GM12865 (cell line): Measurements from ENCODE around the gene COX6A1.

Source experiments
- DNase-seq: peaks from one replicate; pipeline ENCODE4 v3.0.0; 2010; ENCODE audit warnings: low read depth
- H3K4me3 ChIP-seq: 2 replicates; pipeline ENCODE4 v1.5.1; 2011; ENCODE audit warnings: mild to moderate bottlenecking, low read depth, low read length, control low read depth
- TF ChIP-seq, protein P1 (sequence below): IDR thresholded peaks from 2 replicates; pipeline ENCODE4 v1.5.1; 2011; ENCODE audit warnings: low read length, control low read depth, low read depth, inconsistent platforms; ENCODE audit not compliant: insufficient read depth; ENCODE audit errors: missing control alignments

Gene COX6A1

DNA sequence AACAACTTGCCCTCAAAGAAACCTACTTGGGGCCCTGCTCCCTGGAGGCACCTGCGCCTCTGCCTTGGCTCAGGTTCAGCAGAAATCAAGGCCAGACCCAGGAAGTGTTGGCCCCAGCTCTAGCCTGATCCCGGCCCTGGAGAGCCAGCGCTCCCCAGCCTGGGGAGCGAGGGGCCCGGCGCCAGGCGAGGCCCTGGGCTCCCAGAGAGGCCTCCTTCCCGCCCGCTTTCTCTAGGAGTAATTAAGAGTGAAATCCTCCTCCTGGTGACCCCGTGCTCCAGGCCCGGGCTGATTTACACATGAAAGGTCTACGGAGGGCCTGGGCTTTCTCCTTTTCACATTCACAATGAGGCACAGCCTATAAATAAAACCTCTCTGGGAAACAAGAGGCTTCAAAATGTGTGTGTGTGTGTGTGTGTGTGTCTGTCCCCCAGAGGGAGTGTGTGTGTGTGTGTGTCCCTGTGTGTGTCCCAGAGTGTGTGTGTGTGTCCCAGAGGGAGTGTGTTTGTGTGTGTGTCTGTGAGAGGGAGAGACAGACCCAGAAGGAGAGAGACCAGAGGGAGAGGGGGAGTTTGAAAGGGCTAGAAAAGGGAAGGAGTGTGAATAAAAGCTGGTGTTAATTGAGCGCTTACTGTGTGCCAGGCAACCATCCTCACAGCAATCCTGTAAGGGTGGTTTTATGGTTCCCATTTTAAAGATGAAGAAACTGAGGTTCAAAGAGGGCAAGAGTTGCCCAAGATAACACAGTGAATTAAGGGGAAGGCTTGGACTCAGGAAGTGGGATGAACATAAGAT, 23.8 kb upstream of the COX6A1 start:
- H3K4me3 ChIP-seq = no peak overlapping the region
- TF ChIP-seq, protein P1, sequence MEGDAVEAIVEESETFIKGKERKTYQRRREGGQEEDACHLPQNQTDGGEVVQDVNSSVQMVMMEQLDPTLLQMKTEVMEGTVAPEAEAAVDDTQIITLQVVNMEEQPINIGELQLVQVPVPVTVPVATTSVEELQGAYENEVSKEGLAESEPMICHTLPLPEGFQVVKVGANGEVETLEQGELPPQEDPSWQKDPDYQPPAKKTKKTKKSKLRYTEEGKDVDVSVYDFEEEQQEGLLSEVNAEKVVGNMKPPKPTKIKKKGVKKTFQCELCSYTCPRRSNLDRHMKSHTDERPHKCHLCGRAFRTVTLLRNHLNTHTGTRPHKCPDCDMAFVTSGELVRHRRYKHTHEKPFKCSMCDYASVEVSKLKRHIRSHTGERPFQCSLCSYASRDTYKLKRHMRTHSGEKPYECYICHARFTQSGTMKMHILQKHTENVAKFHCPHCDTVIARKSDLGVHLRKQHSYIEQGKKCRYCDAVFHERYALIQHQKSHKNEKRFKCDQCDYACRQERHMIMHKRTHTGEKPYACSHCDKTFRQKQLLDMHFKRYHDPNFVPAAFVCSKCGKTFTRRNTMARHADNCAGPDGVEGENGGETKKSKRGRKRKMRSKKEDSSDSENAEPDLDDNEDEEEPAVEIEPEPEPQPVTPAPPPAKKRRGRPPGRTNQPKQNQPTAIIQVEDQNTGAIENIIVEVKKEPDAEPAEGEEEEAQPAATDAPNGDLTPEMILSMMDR = no peak
- DNase-seq = no peak

DNA sequence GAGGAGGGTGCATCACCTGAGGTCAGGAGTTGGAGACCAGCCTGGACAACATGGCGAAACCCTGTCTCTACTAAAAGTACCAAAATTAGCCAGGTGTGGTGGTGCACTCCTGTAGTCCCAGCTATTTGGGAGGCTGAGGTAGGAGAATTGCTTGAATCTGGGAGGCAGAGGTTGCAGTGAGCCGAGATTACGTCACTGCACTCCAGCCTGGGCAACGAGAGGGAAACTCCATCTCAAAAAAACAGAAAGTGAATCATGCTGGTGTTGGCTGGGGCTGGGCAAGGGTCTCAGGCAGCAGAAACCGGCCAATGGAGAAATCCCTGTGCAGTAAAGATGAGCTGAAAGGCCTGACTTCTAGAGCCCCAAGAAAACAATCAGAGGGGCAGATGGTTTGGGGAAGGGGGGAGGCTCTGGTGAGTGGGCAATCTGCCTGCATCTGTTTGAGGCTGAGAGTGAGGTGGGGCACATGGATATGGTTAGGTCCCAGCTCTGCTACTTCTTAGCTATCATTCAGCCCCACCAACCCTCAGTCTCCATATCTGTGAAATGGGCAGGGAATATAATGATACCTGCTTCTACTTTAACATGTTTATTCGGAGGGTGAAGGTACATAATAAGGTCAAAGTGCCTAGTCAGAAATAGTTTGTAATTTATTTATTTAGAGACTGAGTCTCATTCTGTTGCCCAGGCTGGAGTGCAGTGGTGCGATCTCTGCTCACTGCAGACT, 21.3 kb upstream of the COX6A1 start:
- H3K4me3 ChIP-seq = no peak overlapping the region
- DNase-seq = no peak
- TF ChIP-seq, protein P1 = no peak

DNA sequence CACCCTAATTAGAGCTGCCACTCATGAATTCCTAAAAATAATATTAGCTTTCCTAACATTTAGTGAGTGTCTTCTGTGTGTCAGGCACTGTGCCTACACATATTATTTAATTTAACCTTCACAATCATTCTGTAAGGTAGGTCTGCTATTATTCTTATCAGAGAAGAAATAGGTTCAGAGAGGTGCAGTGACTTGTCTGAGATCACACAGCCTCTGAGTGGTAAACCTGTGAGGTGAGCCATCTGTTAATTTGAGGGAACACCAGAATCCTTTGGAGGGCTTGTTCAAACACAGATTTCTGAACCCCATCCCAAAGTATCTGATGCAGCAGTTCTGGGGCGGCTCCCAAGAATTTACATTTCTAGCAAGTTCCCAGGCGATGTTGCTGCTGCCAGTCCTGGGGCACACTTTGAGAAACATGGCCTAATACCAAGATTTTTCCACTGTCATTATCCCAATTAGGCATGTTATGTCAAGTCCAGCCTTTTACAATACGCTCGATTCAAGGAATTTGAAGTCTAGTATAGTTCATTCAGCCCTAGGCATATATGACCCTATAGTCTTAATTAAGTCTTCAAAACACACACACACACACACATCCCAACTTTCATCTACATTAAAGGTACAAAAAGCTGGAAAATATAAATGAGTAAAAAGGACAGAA, 19.9 kb upstream of the COX6A1 start:
- TF ChIP-seq, protein P1 = no peak
- DNase-seq = no peak
- H3K4me3 ChIP-seq = no peak overlapping the region

DNA sequence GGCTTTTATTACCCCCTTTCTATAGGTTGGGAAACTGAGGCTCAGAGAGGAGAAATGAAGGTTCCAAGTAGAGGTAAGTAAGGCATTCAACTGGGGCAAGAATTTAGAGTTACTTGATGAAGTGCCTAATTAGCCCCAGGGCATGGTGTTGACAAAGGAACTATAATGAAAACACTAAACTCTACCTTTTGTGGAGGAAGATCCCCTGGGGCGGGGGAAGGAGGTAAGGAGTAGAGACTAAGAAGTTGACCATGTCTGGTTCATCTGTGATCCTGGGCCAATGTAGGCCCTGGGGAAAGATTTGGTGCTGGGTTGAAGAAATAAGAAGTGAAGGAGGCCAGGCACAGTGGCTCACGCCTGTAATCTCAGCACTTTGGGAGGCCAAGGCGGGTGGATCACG, 16.2 kb upstream of the COX6A1 start:
- TF ChIP-seq, protein P1 = no peak

DNA sequence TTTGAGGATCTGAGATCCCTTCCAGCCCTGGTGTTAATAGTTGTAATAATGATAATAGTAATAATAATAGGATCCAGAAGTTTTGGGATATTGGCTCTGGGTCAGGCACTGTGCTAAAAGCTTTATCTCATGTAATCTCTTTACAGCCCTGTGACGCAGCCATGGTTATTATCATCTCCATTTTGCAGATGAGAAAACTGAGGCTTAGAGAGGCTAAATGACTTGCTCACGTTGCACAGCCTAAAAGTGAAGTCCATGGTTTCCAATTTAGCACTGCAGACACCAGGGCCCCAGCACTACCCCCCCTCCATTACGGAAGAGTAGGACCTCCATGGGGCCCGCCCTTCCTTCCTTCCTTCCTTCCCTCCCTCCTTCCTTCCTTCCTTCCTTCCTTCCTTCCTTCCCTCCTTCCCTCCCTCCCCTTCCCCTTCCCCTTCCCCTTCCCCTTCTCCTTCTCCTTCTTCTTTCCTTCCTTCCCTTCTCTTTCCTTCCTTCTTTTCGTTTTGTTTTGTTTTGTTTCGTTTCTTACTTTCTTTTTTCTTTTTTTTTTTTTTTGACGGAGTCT, 14.9 kb upstream of the COX6A1 start:
- DNase-seq = no peak
- no peak overlapping the region for H3K4me3 ChIP-seq
- TF ChIP-seq, protein P1 = no peak

More for the DNA sequence above, 16.2 kb upstream of the COX6A1 start:
- H3K4me3 ChIP-seq = no peak overlapping the region
- DNase-seq = no peak

DNA sequence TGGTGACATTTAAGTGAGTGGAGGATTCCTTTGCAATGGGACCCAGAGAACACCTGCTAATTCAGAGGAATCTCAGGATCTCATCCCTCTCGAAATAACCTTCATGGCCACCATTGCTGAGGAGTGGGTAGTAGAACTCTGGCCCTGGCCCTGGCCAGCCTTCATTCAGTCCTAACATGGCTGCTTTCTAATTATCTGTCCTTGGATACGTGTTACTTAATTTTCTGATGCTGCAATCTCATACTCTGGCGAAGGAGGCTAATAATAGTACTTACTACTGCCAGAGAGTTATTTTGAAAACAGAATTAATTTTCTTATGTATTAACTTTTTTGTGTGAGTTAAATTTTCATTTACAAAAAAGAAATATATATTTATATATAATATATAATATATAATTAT, 12.1 kb upstream of the COX6A1 start:
- no peak for DNase-seq
- TF ChIP-seq, protein P1 = no peak
- H3K4me3 ChIP-seq = no peak overlapping the region
